Measurements from ENCODE around the gene ADAM12. TPM values are rescaled to one million over a fixed set of nuclear protein-coding genes. Genes with fewer than 3 reads are reported as not detected.

Gene ADAM12
- total and polyA plus RNA-seq, 9 of the 15 experiments (the other 6 are each of a cell fraction or from before 2014, with no cell fraction given) = not detected

DNA sequence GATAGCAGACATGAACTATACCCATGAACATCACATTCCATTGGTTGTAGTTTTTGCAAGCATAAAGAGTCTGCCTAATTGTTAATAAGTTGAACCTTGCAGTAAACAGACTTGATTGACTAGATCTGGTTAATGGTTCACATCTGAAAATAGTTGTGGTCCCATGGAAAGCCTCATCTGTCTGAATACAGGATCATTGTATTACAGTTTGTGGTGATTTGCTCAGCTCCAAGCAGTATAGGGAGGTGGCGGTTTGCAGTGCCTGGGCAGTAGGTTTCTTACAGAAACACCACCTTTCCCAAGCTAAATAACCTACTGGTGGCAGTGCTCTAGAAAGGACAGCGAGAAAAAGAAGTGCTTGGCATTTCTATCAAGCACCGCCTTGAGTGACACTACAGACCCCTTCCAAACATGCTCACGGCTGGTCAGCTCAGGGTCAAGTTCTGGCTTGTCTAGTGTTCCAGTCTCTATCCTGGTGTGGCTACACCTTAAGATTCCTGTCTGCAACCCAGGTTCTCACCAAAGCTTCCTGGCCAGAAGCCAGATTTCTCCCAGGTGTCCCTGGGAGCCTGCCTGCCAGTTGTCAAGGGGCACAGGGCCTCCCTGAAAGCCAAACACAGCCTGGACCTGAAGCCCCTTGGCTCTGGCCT lies 372.0 kb downstream of the ADAM12 start:
- POLR2A ChIA-PET = no interaction called here
- H3K4me1 ChIP-seq (replicated peaks in 1 of 2; ENCODE audit: control insufficient read depth in 2 of 2, insufficient read depth in 2 of 2, low read length in 2 of 2) = no peaks in the 10 kb centered on the region; a peak in 1 of 5 replicates
- no peaks in the 10 kb centered on the region for H3K9me1 ChIP-seq (ENCODE audit: control insufficient read depth, insufficient read depth, low read length)
- H3K9ac ChIP-seq (ENCODE audit: insufficient read depth in 1 of 2, low read depth in 2 of 2, low read length in 2 of 2) = no peak overlapping the region
- intact Hi-C loops (cut with micrococcal nuclease) = no loop called here
- no peak for DNase-seq (ENCODE audit: extremely low read depth in 1 of 4, low spot score in 3 of 4)
- no peaks in the 10 kb centered on the region for H3K27me3 ChIP-seq (ENCODE audit: control insufficient read depth in 2 of 2, insufficient read depth in 2 of 2, low read length in 2 of 2)
- no peak overlapping the region for H3K4me2 ChIP-seq (ENCODE audit: insufficient read depth, low read length)
- no peak for FAIRE-seq
- no peaks in the 10 kb centered on the region for H3K9me3 ChIP-seq (replicated peaks; ENCODE audit: control insufficient read depth, insufficient read depth, low read depth, low read length)
- no peaks in the 10 kb centered on the region for H3K79me2 ChIP-seq (ENCODE audit: control insufficient read depth, insufficient read depth, low read length)
- no TSS peak for BruUV-seq (replicated peaks)
- CTCF ChIA-PET (ENCODE audit: low intra/inter-chr PET ratio) = no interaction called here
- TF ChIP-seq NRF1 (conservative IDR thresholded peaks at IDR 0.05 in 1 of 2, IDR thresholded peaks at IDR 0.05 in 1 of 2) (no peak), PYGO2 (tag; IDR thresholded peaks at IDR 0.05) (no peak), NFE2L1 (tag; IDR thresholded peaks at IDR 0.05; ENCODE audit: borderline replicate concordance, low read depth) (no peak), EWSR1 (IDR thresholded peaks at IDR 0.05; ENCODE audit: borderline replicate concordance, low read depth, partially characterized antibody) (no peak)
- H3K27ac ChIP-seq (ENCODE audit: extremely low read depth, low read depth, low read length) = no peak overlapping the region
- in situ Hi-C loops (cut with MboI) = no loop called here
- no peak overlapping the region for H2AFZ ChIP-seq (ENCODE audit: low read depth, low read length)
- no peaks in the 10 kb centered on the region for H4K20me1 ChIP-seq (replicated peaks; ENCODE audit: control insufficient read depth, insufficient read depth, low read length)
- H3K36me3 ChIP-seq (ENCODE audit: control insufficient read depth, insufficient read depth, low read length) = no peaks in the 10 kb centered on the region
- ATAC-seq = no peak
- 0% methylated on average over 4 of the region's 4 CpGs for WGBS (ENCODE audit: insufficient coverage, low coverage, missing lambda C conversion rate)
- no peak overlapping the region for H3K4me3 ChIP-seq

DNA sequence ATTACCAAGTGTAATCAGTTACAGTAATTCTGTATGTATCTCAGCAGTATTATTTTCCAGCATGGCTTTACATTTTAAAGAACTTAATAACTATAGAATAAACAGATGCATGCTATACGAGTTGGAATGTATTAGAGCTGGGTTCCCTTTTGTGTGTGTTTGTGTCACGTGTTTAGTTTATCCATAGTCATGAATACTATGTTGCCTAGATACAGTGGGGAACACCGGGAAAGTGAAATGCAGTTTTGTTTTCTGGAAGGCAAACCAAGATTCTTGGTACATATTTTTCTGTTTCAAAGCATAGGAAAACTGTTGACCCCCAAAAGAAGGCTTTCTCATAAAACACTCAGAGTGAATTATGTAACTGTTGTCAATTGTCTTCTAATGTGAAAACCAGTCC lies 372.9 kb downstream of the ADAM12 start:
- H3K36me3 ChIP-seq (ENCODE audit: control insufficient read depth, insufficient read depth, low read length) = no peaks in the 10 kb centered on the region
- H3K9ac ChIP-seq (ENCODE audit: insufficient read depth in 1 of 2, low read depth in 2 of 2, low read length in 2 of 2) = no peak overlapping the region
- intact Hi-C loops (cut with micrococcal nuclease) (no loop called here), in situ Hi-C loops (cut with MboI) (no loop called here)
- no peaks in the 10 kb centered on the region for H3K9me1 ChIP-seq (ENCODE audit: control insufficient read depth, insufficient read depth, low read length)
- no peak for FAIRE-seq
- H3K9me3 ChIP-seq (replicated peaks; ENCODE audit: control insufficient read depth, insufficient read depth, low read depth, low read length) = no peaks in the 10 kb centered on the region
- no peak for DNase-seq (ENCODE audit: extremely low read depth in 1 of 4, low spot score in 3 of 4)
- no peaks in the 10 kb centered on the region for H4K20me1 ChIP-seq (replicated peaks; ENCODE audit: control insufficient read depth, insufficient read depth, low read length)
- 0% methylated on average over 3 of the region's 3 CpGs for WGBS (ENCODE audit: insufficient coverage, low coverage, missing lambda C conversion rate)
- no peak overlapping the region for H2AFZ ChIP-seq (ENCODE audit: low read depth, low read length)
- TF ChIP-seq TAL1 (IDR thresholded peaks at IDR 0.05) (no peak), NONO (IDR thresholded peaks at IDR 0.05; ENCODE audit: low read depth in 2 of 2, low read length in 1 of 2) (no peak), KDM5B (IDR thresholded peaks at IDR 0.05; ENCODE audit: insufficient replicate concordance, low read depth, low read length) (no peak)
- CTCF ChIA-PET (ENCODE audit: low intra/inter-chr PET ratio) = no interaction called here
- no peak overlapping the region for H3K4me3 ChIP-seq
- no peak overlapping the region for H3K27ac ChIP-seq (ENCODE audit: extremely low read depth, low read depth, low read length)
- ATAC-seq = no peak
- POLR2A ChIA-PET = no interaction called here
- H3K4me1 ChIP-seq (replicated peaks in 1 of 2; ENCODE audit: control insufficient read depth in 2 of 2, insufficient read depth in 2 of 2, low read length in 2 of 2) = no peaks in the 10 kb centered on the region; a peak in 1 of 5 replicates
- BruUV-seq (replicated peaks) = no TSS peak
- H3K4me2 ChIP-seq (ENCODE audit: insufficient read depth, low read length) = no peak overlapping the region
- no peaks in the 10 kb centered on the region for H3K27me3 ChIP-seq (ENCODE audit: control insufficient read depth in 2 of 2, insufficient read depth in 2 of 2, low read length in 2 of 2)
- no peaks in the 10 kb centered on the region for H3K79me2 ChIP-seq (ENCODE audit: control insufficient read depth, insufficient read depth, low read length)

All from K562 (cell line).